HEK293T (cell line): ENCODE data around the gene MFSD12.

Source experiments
- CTCF ChIA-PET: fragments of 350-600 bp; formaldehyde crosslinking; extraction: SDS; loops from one replicate; lab custom pipeline; 2021; ENCODE audit warnings: antibody characterized with exemption, inconsistent platforms; lab: Yijun Ruan, JAX
- POLR2A ChIA-PET: fragments of 350-600 bp; formaldehyde crosslinking; extraction: SDS; loops from one replicate; lab custom pipeline; 2020; ENCODE audit warnings: antibody characterized with exemption, inconsistent platforms; lab: Yijun Ruan, JAX
- DNase-seq: peaks from one replicate; pipeline ENCODE4 v3.0.0; 2012; ENCODE audit warnings: mixed read lengths; ENCODE audit errors: extremely low spot score
- ARNT ChIP-seq: fragments of 450-650 bp; IDR thresholded peaks from 2 replicates; pipeline ENCODE4 v1.6.1; 2017; ENCODE audit warnings: mild to moderate bottlenecking
- BHLHE40 ChIP-seq: fragments of 450-650 bp; IDR thresholded peaks from 2 replicates; pipeline ENCODE4 v1.6.1; 2016; ENCODE audit warnings: mild to moderate bottlenecking, moderate library complexity, borderline replicate concordance
- CTBP1 ChIP-seq: fragments of 450-650 bp; IDR thresholded peaks from 2 replicates; pipeline ENCODE4 v1.6.1; 2016; ENCODE audit warnings: borderline replicate concordance
- ELF4 ChIP-seq: fragments of 450-650 bp; IDR thresholded peaks from 2 replicates; pipeline ENCODE4 v1.6.1; 2017; ENCODE audit warnings: antibody characterized with exemption
- FOXA1 ChIP-seq: fragments of 450-650 bp; IDR thresholded peaks from 2 replicates; pipeline ENCODE4 v1.6.1; 2016; ENCODE audit warnings: mild to moderate bottlenecking
- FOXK2 ChIP-seq: fragments of 450-650 bp; IDR thresholded peaks from 2 replicates; pipeline ENCODE4 v1.6.1; 2016; ENCODE audit warnings: mild to moderate bottlenecking
- FOXM1 ChIP-seq: fragments of 450-650 bp; IDR thresholded peaks from 2 replicates; pipeline ENCODE4 v1.6.1; 2017; ENCODE audit warnings: mild to moderate bottlenecking, borderline replicate concordance
- HDGF ChIP-seq: fragments of 450-650 bp; IDR thresholded peaks from 2 replicates; pipeline ENCODE4 v1.6.1; 2017; ENCODE audit warnings: antibody characterized with exemption, borderline replicate concordance
- L3MBTL2 ChIP-seq: fragments of 450-650 bp; conservative IDR thresholded peaks from 2 replicates; pipeline ENCODE4 v1.6.1; 2016; ENCODE audit warnings: mild to moderate bottlenecking
- LEF1 ChIP-seq: fragments of 450-650 bp; IDR thresholded peaks from 2 replicates; pipeline ENCODE4 v1.6.1; 2017; ENCODE audit warnings: mild to moderate bottlenecking, borderline replicate concordance
- NFRKB ChIP-seq: fragments of 450-650 bp; IDR thresholded peaks from 2 replicates; pipeline ENCODE4 v1.6.1; 2016; ENCODE audit warnings: mild to moderate bottlenecking, moderate library complexity
- SP1 ChIP-seq: fragments of 450-650 bp; IDR thresholded peaks from 2 replicates; pipeline ENCODE4 v1.6.1; 2017
- SUZ12 ChIP-seq: fragments of 450-650 bp; IDR thresholded peaks from 2 replicates; pipeline ENCODE4 v1.6.1; 2016; ENCODE audit warnings: mild to moderate bottlenecking
- TARDBP ChIP-seq: fragments of 450-650 bp; IDR thresholded peaks from 2 replicates; pipeline ENCODE4 v1.6.1; 2016
- ZNF384 ChIP-seq: fragments of 450-650 bp; IDR thresholded peaks from 2 replicates; pipeline ENCODE4 v1.6.1; 2016
- TF ChIP-seq, protein P1 (sequence below): fragments of 450-650 bp; IDR thresholded peaks from 2 replicates; pipeline ENCODE4 v1.6.1; 2016

The MFSD12 gene

GRCh38 chr19:3604227-3604986 is 47.0 kb upstream of the MFSD12 start:
- ChIA-PET POLR2A (interaction anchor here (0.8 kb wide), 1 partner anchor 114 kb away, joined by 3 read pairs; no protein-coding TSS in a partner anchor), CTCF (no interaction called here)
- DNase-seq: no peak
- no peak for TF ChIP-seq BHLHE40
- TF ChIP-seq ELF4: no peak

DNA sequence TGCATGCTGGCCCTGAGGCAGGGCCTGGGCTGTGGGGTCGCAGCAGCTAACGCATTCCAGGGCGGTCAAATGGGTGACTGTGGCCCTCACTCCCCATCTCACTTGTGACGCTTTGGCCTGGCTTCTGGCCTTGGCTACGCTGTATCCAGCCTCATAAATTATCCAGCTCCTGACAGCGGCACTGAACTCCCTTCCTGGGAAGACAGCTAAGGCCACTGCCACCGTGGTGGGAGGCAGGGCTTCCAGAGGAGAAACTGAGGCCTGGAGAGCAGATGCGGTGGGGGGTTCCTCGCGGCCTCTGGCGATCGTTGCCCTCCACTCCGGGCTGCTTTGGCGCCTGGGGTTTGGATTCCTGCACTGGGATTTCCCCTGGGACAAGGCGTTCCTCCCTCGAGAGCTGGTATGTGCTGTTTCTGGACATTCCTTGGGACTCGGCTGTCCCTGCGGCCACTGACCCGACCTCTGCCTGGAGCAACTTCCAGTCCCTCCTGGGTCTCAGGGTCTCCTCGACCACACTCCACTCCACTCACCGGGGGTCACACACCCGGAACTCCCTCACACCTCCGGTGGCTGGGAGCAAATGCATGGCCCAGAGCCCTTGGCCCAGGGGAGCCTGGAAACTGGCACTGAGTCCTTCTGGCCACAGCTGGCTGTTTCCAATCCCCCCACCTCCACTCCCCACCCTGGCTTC is 45.9 kb upstream of the MFSD12 start:
- DNase-seq: no peak
- ChIA-PET CTCF (no interaction called here), POLR2A (no interaction called here)
- TF ChIP-seq, protein P1, sequence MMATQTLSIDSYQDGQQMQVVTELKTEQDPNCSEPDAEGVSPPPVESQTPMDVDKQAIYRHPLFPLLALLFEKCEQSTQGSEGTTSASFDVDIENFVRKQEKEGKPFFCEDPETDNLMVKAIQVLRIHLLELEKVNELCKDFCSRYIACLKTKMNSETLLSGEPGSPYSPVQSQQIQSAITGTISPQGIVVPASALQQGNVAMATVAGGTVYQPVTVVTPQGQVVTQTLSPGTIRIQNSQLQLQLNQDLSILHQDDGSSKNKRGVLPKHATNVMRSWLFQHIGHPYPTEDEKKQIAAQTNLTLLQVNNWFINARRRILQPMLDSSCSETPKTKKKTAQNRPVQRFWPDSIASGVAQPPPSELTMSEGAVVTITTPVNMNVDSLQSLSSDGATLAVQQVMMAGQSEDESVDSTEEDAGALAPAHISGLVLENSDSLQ: peak; percentile 81
- TF ChIP-seq BHLHE40: no peak

- CTCF ChIA-PET: interaction anchor here (0.7 kb wide), 1 partner anchor 42 kb away, joined by 3 read pairs; no protein-coding TSS in a partner anchor
- DNase-seq: no peak
- no peak for TF ChIP-seq NFRKB
- TF ChIP-seq TARDBP: no peak
- TF ChIP-seq FOXK2: no peak
- TF ChIP-seq LEF1: no peak
- TF ChIP-seq FOXA1: no peak
- TF ChIP-seq L3MBTL2: no peak
- no peak for TF ChIP-seq ZNF384
- TF ChIP-seq, protein P1: no peak
- TF ChIP-seq SP1: no peak
- TF ChIP-seq FOXM1: no peak
- no peak for TF ChIP-seq SUZ12
- TF ChIP-seq ARNT: no peak
- TF ChIP-seq CTBP1: no peak
- TF ChIP-seq BHLHE40: no peak
- no peak for TF ChIP-seq ELF4
- no peak for TF ChIP-seq HDGF
- POLR2A ChIA-PET: no interaction called here
These were observed 43.6 kb upstream of the MFSD12 start for GRCh38 chr19:3601021-3601420.

DNA sequence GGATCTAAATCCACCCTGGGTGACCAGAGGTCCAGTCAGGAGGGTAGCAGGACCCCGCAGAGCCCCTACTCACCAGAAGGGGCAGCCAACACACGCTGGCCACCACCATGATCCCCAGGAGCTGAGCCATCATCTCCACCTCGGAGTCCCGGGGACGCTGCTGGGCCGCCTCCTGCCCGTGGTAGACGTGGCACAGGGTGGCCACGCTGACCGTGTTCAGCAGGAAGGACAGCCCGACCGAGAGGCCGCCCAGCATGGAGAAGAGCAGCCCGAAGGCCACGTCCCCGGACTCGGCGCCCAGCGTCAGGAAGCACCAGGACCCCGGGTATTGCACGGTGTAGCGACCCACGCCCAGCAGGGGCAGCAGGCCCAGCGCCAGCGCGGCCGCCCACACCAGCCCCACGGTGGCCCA is 42.4 kb upstream of the MFSD12 start:
- POLR2A ChIA-PET: interaction anchor here (0.6 kb wide), 1 partner anchor 23 kb away, joined by 3 read pairs; no protein-coding TSS in a partner anchor
- peak; percentile 58 for DNase-seq
- CTCF ChIA-PET: interaction anchor here (0.6 kb wide), 1 partner anchor 12 kb away, joined by 3 read pairs; no protein-coding TSS in a partner anchor
- TF ChIP-seq SUZ12: no peak
- no peak for TF ChIP-seq FOXK2
- TF ChIP-seq BHLHE40: no peak
- no peak for TF ChIP-seq SP1
- TF ChIP-seq HDGF: no peak
- no peak for TF ChIP-seq L3MBTL2
- no peak for TF ChIP-seq ARNT
- no peak for TF ChIP-seq NFRKB
- no peak for TF ChIP-seq FOXA1
- TF ChIP-seq LEF1: no peak
- TF ChIP-seq ELF4: no peak
- TF ChIP-seq ZNF384: no peak
- no peak for TF ChIP-seq TARDBP
- TF ChIP-seq, protein P1: no peak
- TF ChIP-seq FOXM1: no peak
- TF ChIP-seq CTBP1: no peak

GRCh38 chr19:3595521-3596061 is 38.2 kb upstream of the MFSD12 start:
- POLR2A ChIA-PET: no interaction called here
- DNase-seq: no peak
- CTCF ChIA-PET: no interaction called here
- TF ChIP-seq BHLHE40: no peak
- no peak for TF ChIP-seq ELF4
- no peak for TF ChIP-seq HDGF
- no peak for TF ChIP-seq FOXM1
- no peak for TF ChIP-seq L3MBTL2
- TF ChIP-seq FOXA1: no peak
- no peak for TF ChIP-seq ZNF384
- no peak for TF ChIP-seq SP1
- TF ChIP-seq SUZ12: no peak
- TF ChIP-seq FOXK2: no peak
- no peak for TF ChIP-seq ARNT
- no peak for TF ChIP-seq CTBP1
- no peak for TF ChIP-seq TARDBP
- TF ChIP-seq, protein P1: no peak
- TF ChIP-seq LEF1: no peak
- no peak for TF ChIP-seq NFRKB
